Cortex of kidney (tissue), 1 donor: Measurements from ENCODE around the gene CNTRL.

Experiments
- DNase-seq: peaks from one replicate; lab custom pipeline; 2025; lab: John Stamatoyannopoulos, UW

Gene CNTRL

GRCh38 chr9:121182101-121182836 is 107.5 kb downstream of the CNTRL start:
- no peak for DNase-seq

GRCh38 chr9:121182989-121183388 is 108.2 kb downstream of the CNTRL start:
- DNase-seq, result no peak

- no peak for DNase-seq
Observed at GRCh38 chr9:121183666-121184423, 109.1 kb downstream of the CNTRL start.

GRCh38 chr9:121184463-121184862 is 109.7 kb downstream of the CNTRL start:
- DNase-seq, result no peak

GRCh38 chr9:121185178-121185745 is 110.5 kb downstream of the CNTRL start:
- DNase-seq, result no peak

GRCh38 chr9:121185774-121186403 is 111.1 kb downstream of the CNTRL start:
- DNase-seq, result no peak

GRCh38 chr9:121187636-121188305 is 113.0 kb downstream of the CNTRL start:
- DNase-seq, result no peak

- DNase-seq, result no peak
Observed at GRCh38 chr9:121189006-121189405, 114.3 kb downstream of the CNTRL start.

- no peak for DNase-seq
Observed at GRCh38 chr9:121189660-121190059, 114.9 kb downstream of the CNTRL start.

- no peak for DNase-seq
Observed at GRCh38 chr9:121191235-121191634, 116.5 kb downstream of the CNTRL start.

- no peak for DNase-seq
Observed at GRCh38 chr9:121192518-121192917, 117.8 kb downstream of the CNTRL start.

GRCh38 chr9:121192959-121193640 is 118.3 kb downstream of the CNTRL start:
- DNase-seq, result no peak

- no peak for DNase-seq
Observed at GRCh38 chr9:121194730-121195129, 120.0 kb downstream of the CNTRL start.

GRCh38 chr9:121196389-121196788 is 121.6 kb downstream of the CNTRL start:
- no peak for DNase-seq

- DNase-seq, result no peak
Observed at GRCh38 chr9:121197132-121197531, 122.4 kb downstream of the CNTRL start.

- no peak for DNase-seq
Observed at GRCh38 chr9:121198512-121199042, 123.8 kb downstream of the CNTRL start.

- DNase-seq, result no peak
Observed at GRCh38 chr9:121199921-121200320, 125.2 kb downstream of the CNTRL start.

- DNase-seq, result no peak
Observed at GRCh38 chr9:121200356-121200755, 125.6 kb downstream of the CNTRL start.

- DNase-seq, result no peak
Observed at GRCh38 chr9:121201045-121201737, 126.4 kb downstream of the CNTRL start.

GRCh38 chr9:121201738-121202533 is 127.2 kb downstream of the CNTRL start, which contains the start of gene RAB14:
Gene RAB14 (minus strand): TSS chr9:121201869. CDS start chr9:121193412, 8,457 bp downstream.
- DNase-seq, result peak; percentile 72
